ENCODE measurements around the gene MRPL48. TPM values are rescaled to one million over a fixed set of nuclear protein-coding genes. Genes with fewer than 3 reads are reported as not detected.
"Not testable (repeated sequence)": the region's sequence is repeated elsewhere in the genome, so short reads cannot be mapped to it uniquely, and the experiment has no call there.

Gene MRPL48
- total RNA-seq, 1 donor from 2014 or later = 25.6 TPM

DNA sequence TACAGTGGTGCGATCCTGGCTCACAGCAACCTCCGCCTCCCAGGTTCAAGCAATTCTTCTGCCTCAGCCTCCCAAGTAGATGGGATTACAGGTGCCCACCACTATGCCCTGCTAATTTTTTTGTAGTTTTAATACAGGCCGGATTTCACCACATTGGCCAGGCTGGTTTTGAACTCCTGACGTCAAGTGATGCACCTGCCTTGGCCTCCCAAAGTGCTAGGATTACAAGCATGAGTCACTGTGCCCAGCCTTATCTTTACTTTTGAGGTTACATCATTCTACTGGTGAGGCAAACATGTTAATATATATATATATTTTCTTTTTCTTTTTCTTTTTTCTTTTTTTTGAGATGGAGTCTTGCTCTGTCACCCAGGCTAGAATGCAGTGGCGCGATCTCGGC is 16.9 kb upstream of the MRPL48 start:
- not testable (repeated sequence) for H3K4me3 ChIP-seq (ENCODE audit: low read length in 3 of 3); H3K27ac ChIP-seq (ENCODE audit: low read depth, low read length); H3K36me3 ChIP-seq (ENCODE audit: control insufficient read depth in 3 of 3, insufficient read depth in 3 of 3, low read length in 3 of 3)

DNA sequence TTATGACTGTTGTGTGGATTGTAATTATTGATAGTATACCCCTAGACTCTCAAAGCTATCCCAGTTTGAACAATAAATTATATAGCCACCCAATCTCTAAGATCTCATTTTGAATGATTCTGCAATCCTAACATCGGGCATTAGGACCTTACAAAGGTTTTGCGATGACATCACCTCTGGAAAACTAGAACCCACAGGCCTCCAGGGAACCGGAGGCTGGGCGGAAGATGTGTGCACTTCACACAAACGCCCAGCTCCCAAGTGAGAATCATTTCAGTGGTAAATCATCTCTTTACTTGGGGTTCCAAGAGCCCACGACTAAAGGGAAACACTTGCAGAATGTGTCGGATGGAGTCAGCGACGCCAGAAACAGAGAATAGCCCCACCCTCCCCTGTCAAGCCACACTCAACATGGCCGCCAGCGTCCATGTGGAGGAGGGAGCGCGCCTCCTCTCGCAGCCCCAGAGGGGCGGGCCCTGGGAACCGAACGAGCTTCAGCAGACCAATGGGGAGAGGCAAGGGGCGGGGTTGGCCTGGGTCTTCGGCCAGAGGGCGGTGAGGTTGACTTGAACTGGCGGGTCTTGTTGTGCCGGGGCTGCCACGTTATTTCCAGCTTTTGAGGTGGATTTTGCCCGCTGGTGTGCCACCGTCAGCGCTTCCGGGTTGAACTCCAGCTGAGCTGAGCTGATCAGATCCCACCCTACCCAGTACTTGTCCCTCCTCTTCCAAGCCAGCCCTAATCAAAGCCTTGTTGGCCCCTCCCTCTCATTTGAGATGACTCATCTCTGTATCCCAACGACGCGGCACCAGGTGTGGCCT is 8.4 kb upstream of the MRPL48 start:
- H3K4me3 ChIP-seq (ENCODE audit: low read length in 3 of 3) = peak overlapping the region; percentile 83 to 94 (median 85)
- peak overlapping the region; percentile 90 for H3K27ac ChIP-seq (ENCODE audit: low read depth, low read length)
- no peaks in the 10 kb centered on the region for H3K9me3 ChIP-seq (ENCODE audit: control insufficient read depth in 3 of 3, low read length in 3 of 3)
- H3K36me3 ChIP-seq (ENCODE audit: control insufficient read depth in 3 of 3, insufficient read depth in 3 of 3, low read length in 3 of 3) = no peaks in the 10 kb centered on the region
- peaks cover 0 to 4% (median 3%) of the 10 kb centered on the region in 3 donors for H3K4me1 ChIP-seq (ENCODE audit: control insufficient read depth in 3 of 3, insufficient read depth in 3 of 3, low read length in 3 of 3)
- peak overlapping the region; percentile 82 to 93 (median 83) for H3K9ac ChIP-seq (ENCODE audit: low read depth in 1 of 3, low read length in 3 of 3)
- no peaks in the 10 kb centered on the region for H3K27me3 ChIP-seq (ENCODE audit: control insufficient read depth in 3 of 3, insufficient read depth in 3 of 3, low read length in 3 of 3)

More for the DNA sequence above, 16.9 kb upstream of the MRPL48 start:
- not testable (repeated sequence) for H3K4me1 ChIP-seq (ENCODE audit: control insufficient read depth in 3 of 3, insufficient read depth in 3 of 3, low read length in 3 of 3); H3K9me3 ChIP-seq (ENCODE audit: control insufficient read depth in 3 of 3, low read length in 3 of 3); H3K27me3 ChIP-seq (ENCODE audit: control insufficient read depth in 3 of 3, insufficient read depth in 3 of 3, low read length in 3 of 3); H3K9ac ChIP-seq (ENCODE audit: low read depth in 1 of 3, low read length in 3 of 3)

DNA sequence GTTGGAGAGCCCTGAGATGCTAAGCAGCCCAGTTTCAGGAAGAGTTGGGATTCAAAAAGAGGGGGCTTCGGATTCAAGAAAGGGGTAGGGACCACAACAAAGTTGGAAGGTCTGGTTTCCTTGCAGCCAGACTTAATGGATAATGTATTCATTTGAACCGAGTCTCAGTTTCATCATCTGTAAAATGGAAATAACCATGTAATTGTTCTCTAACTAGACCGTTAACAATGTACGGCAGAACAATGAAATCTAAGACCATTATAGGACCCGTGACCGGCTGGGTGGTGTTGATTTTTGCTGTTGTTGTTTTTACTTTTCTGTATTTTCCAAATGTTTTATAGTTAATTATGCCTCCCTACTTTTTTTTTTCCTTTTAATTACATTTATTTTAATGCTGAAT is 6.4 kb upstream of the MRPL48 start:
- Histone ChIP-seq H3K4me1 (ENCODE audit: control insufficient read depth in 3 of 3, insufficient read depth in 3 of 3, low read length in 3 of 3) (peaks cover 0 to 4% (median 3%) of the 10 kb centered on the region in 3 donors), H3K36me3 (ENCODE audit: control insufficient read depth in 3 of 3, insufficient read depth in 3 of 3, low read length in 3 of 3) (no peaks in the 10 kb centered on the region), H3K27me3 (ENCODE audit: control insufficient read depth in 3 of 3, insufficient read depth in 3 of 3, low read length in 3 of 3) (no peaks in the 10 kb centered on the region), H3K9ac (ENCODE audit: low read depth in 1 of 3, low read length in 3 of 3) (no peak overlapping the region), H3K27ac (ENCODE audit: low read depth, low read length) (no peak overlapping the region), H3K4me3 (ENCODE audit: low read length in 3 of 3) (no peak overlapping the region), H3K9me3 (ENCODE audit: control insufficient read depth in 3 of 3, low read length in 3 of 3) (no peaks in the 10 kb centered on the region)

GRCh38 chr11:73783483-73784020 is 4.1 kb upstream of the MRPL48 start:
- H3K36me3 ChIP-seq (ENCODE audit: control insufficient read depth in 3 of 3, insufficient read depth in 3 of 3, low read length in 3 of 3) = no peaks in the 10 kb centered on the region
- no peak overlapping the region for H3K27ac ChIP-seq (ENCODE audit: low read depth, low read length)
- H3K27me3 ChIP-seq (ENCODE audit: control insufficient read depth in 3 of 3, insufficient read depth in 3 of 3, low read length in 3 of 3) = no peaks in the 10 kb centered on the region
- no peak overlapping the region for H3K4me3 ChIP-seq (ENCODE audit: low read length in 3 of 3)
- H3K9me3 ChIP-seq (ENCODE audit: control insufficient read depth in 3 of 3, low read length in 3 of 3) = no peaks in the 10 kb centered on the region
- no peak overlapping the region for H3K9ac ChIP-seq (ENCODE audit: low read depth in 1 of 3, low read length in 3 of 3)
- peaks cover 0 to 4% (median 3%) of the 10 kb centered on the region in 3 donors for H3K4me1 ChIP-seq (ENCODE audit: control insufficient read depth in 3 of 3, insufficient read depth in 3 of 3, low read length in 3 of 3)

GRCh38 chr11:73784080-73784634 is 3.5 kb upstream of the MRPL48 start:
- Histone ChIP-seq H3K9me3 (ENCODE audit: control insufficient read depth in 3 of 3, low read length in 3 of 3) (no peaks in the 10 kb centered on the region), H3K36me3 (ENCODE audit: control insufficient read depth in 3 of 3, insufficient read depth in 3 of 3, low read length in 3 of 3) (no peaks in the 10 kb centered on the region), H3K9ac (ENCODE audit: low read depth in 1 of 3, low read length in 3 of 3) (no peak overlapping the region), H3K4me1 (ENCODE audit: control insufficient read depth in 3 of 3, insufficient read depth in 3 of 3, low read length in 3 of 3) (peaks cover 5 to 7% (median 5%) of the 10 kb centered on the region in 3 donors), H3K4me3 (ENCODE audit: low read length in 3 of 3) (no peak overlapping the region), H3K27me3 (ENCODE audit: control insufficient read depth in 3 of 3, insufficient read depth in 3 of 3, low read length in 3 of 3) (no peaks in the 10 kb centered on the region), H3K27ac (ENCODE audit: low read depth, low read length) (no peak overlapping the region)

- no peaks in the 10 kb centered on the region for H3K9me3 ChIP-seq (ENCODE audit: control insufficient read depth in 3 of 3, low read length in 3 of 3)
- no peak overlapping the region for H3K9ac ChIP-seq (ENCODE audit: low read depth in 1 of 3, low read length in 3 of 3)
Observed at GRCh38 chr11:73784734-73785133, 2.9 kb upstream of the MRPL48 start.

DNA sequence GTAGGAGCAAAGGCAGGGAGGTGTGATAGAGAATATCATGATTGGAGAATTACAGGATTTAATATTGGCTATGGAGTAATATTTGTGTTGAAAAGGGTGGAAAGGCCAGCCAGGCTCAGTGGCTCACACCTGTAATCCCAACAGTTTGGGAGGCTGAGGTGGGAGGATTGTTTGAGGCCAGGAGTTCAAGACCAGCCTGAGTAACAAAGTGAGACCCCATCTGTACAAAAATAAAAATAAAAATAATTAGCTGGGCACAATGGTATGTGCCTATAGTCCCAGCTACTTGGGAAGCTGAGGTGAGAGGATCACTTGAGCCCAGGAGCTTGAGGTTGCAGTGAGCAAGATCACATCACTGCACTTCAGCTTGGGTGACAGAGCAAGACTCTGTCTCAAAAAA is 2.2 kb upstream of the MRPL48 start:
- H3K9me3 ChIP-seq (ENCODE audit: control insufficient read depth in 3 of 3, low read length in 3 of 3); H3K9ac ChIP-seq (ENCODE audit: low read depth in 1 of 3, low read length in 3 of 3); H3K27ac ChIP-seq (ENCODE audit: low read depth, low read length); H3K4me1 ChIP-seq (ENCODE audit: control insufficient read depth in 3 of 3, insufficient read depth in 3 of 3, low read length in 3 of 3); H3K36me3 ChIP-seq (ENCODE audit: control insufficient read depth in 3 of 3, insufficient read depth in 3 of 3, low read length in 3 of 3); H3K4me3 ChIP-seq (ENCODE audit: low read length in 3 of 3); H3K27me3 ChIP-seq (ENCODE audit: control insufficient read depth in 3 of 3, insufficient read depth in 3 of 3, low read length in 3 of 3): not testable (repeated sequence)

More at GRCh38 chr11:73784734-73785133, 2.9 kb upstream of the MRPL48 start:
- peaks cover 6 to 7% (median 7%) of the 10 kb centered on the region in 3 donors for H3K4me1 ChIP-seq (ENCODE audit: control insufficient read depth in 3 of 3, insufficient read depth in 3 of 3, low read length in 3 of 3)
- H3K27me3 ChIP-seq (ENCODE audit: control insufficient read depth in 3 of 3, insufficient read depth in 3 of 3, low read length in 3 of 3) = no peaks in the 10 kb centered on the region
- H3K36me3 ChIP-seq (ENCODE audit: control insufficient read depth in 3 of 3, insufficient read depth in 3 of 3, low read length in 3 of 3) = no peaks in the 10 kb centered on the region
- no peak overlapping the region for H3K27ac ChIP-seq (ENCODE audit: low read depth, low read length)
- H3K4me3 ChIP-seq (ENCODE audit: low read length in 3 of 3) = no peak overlapping the region

DNA sequence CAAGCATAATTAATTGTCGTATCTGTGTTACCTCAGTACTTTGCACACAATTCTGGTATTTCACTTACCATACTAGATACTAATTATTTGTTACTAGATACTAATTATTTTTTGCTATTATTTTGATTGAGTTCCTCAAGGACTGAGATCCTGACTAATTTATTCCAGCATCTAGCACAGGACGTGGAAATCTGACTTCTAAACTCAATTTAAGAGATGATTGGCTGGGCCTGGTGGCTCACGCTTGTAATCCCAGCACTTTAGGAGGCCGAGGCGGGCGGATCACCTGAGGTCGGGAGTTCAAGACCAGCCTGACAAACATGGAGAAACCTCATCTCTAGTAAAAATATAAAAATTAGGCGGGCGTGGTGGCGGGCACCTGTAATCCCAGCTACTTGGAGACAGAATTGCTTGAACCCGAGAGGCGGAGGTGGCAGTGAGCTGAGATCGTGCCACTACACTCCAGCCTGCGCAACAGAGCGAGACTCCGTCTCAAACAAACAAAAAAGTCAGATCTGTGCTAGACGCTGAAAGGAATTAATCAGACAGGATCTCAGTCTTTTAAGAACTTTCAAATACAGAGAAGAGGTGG is 527 bp upstream of the MRPL48 start:
- no peaks in the 10 kb centered on the region for H3K9me3 ChIP-seq (ENCODE audit: control insufficient read depth in 3 of 3, low read length in 3 of 3)
- peaks cover 0 to 2% (median 0%) of the 10 kb centered on the region in 3 donors for H3K36me3 ChIP-seq (ENCODE audit: control insufficient read depth in 3 of 3, insufficient read depth in 3 of 3, low read length in 3 of 3)
- H3K27ac ChIP-seq (ENCODE audit: low read depth, low read length) = peak overlapping the region; percentile 82
- H3K4me3 ChIP-seq (ENCODE audit: low read length in 3 of 3) = peak overlapping the region; percentile 92 to 97 (median 93)
- H3K27me3 ChIP-seq (ENCODE audit: control insufficient read depth in 3 of 3, insufficient read depth in 3 of 3, low read length in 3 of 3) = no peaks in the 10 kb centered on the region
- peaks cover 3 to 7% (median 7%) of the 10 kb centered on the region in 3 donors for H3K4me1 ChIP-seq (ENCODE audit: control insufficient read depth in 3 of 3, insufficient read depth in 3 of 3, low read length in 3 of 3)
- peak overlapping the region; percentile 77 to 97 (median 91) for H3K9ac ChIP-seq (ENCODE audit: low read depth in 1 of 3, low read length in 3 of 3)

GRCh38 chr11:73789279-73789670 is 1.6 kb downstream of the MRPL48 start:
- H3K36me3 ChIP-seq (ENCODE audit: control insufficient read depth in 3 of 3, insufficient read depth in 3 of 3, low read length in 3 of 3) = peaks cover 0 to 2% (median 0%) of the 10 kb centered on the region in 3 donors
- H3K27ac ChIP-seq (ENCODE audit: low read depth, low read length) = peak overlapping the region; percentile 82
- peaks cover 3 to 7% (median 7%) of the 10 kb centered on the region in 3 donors for H3K4me1 ChIP-seq (ENCODE audit: control insufficient read depth in 3 of 3, insufficient read depth in 3 of 3, low read length in 3 of 3)
- H3K27me3 ChIP-seq (ENCODE audit: control insufficient read depth in 3 of 3, insufficient read depth in 3 of 3, low read length in 3 of 3) = no peaks in the 10 kb centered on the region
- H3K9me3 ChIP-seq (ENCODE audit: control insufficient read depth in 3 of 3, low read length in 3 of 3) = no peaks in the 10 kb centered on the region
- no peak overlapping the region for H3K9ac ChIP-seq (ENCODE audit: low read depth in 1 of 3, low read length in 3 of 3)
- peak overlapping the region in 2 of 3 donors; percentile 92 to 93 for H3K4me3 ChIP-seq (ENCODE audit: low read length in 3 of 3)

DNA sequence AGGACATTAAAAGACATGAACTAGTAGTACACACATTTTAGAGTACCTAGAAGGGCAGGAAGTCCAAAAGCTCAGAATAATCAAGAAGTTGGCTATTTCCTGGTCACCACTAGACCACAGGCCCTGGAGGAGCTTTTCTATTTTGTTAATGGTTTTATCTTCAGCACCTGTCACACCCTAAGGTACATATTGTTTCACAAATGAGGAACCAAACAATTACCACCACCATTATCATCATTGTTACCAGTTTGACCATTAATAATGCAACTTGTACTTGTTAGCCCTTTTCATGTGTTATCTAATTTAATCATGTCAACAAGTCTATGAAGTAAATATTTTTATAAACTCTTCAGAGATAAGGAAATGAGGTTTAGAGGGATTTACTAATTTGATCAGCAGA is 4.9 kb downstream of the MRPL48 start:
- Histone ChIP-seq H3K36me3 (ENCODE audit: control insufficient read depth in 3 of 3, insufficient read depth in 3 of 3, low read length in 3 of 3) (peaks cover 0 to 5% (median 2%) of the 10 kb centered on the region in 3 donors), H3K4me1 (ENCODE audit: control insufficient read depth in 3 of 3, insufficient read depth in 3 of 3, low read length in 3 of 3) (peaks cover 11 to 25% (median 19%) of the 10 kb centered on the region in 3 donors), H3K9me3 (ENCODE audit: control insufficient read depth in 3 of 3, low read length in 3 of 3) (no peaks in the 10 kb centered on the region), H3K4me3 (ENCODE audit: low read length in 3 of 3) (no peak overlapping the region), H3K27ac (ENCODE audit: low read depth, low read length) (no peak overlapping the region), H3K9ac (ENCODE audit: low read depth in 1 of 3, low read length in 3 of 3) (no peak overlapping the region), H3K27me3 (ENCODE audit: control insufficient read depth in 3 of 3, insufficient read depth in 3 of 3, low read length in 3 of 3) (no peaks in the 10 kb centered on the region)
